ENCODE results near the gene SLC12A2. TPM values are rescaled to one million over a fixed set of nuclear protein-coding genes. Genes with fewer than 3 reads are reported as not detected.

Gene SLC12A2
- total RNA-seq, 1 experiment from 2014 or later, result 85.2 TPM

DNA sequence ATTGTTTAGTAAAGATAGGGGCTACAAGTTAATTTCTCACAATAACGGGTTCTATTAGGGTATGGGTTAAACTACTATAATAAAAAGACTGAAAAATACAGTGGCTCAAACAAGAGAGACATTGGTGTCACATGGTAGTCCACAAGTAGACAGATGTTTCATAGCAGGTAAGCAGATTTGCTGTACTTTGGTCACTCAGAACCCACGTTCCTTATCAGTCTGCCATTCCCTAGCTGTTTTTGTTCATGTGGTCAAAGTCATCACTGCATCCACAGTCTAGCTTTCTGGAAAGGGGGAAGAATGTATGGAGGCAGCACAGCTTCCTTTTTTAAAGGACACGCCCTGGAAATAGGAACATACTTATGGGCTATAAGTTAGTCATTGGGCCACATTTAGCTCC, 73.0 kb downstream of the SLC12A2 start:
- DNase-seq, result peak; percentile 8 to 31
- no peak overlapping the region for H3K27ac Mint-ChIP-seq (ENCODE audit: unreplicated experiment)
- Histone ChIP-seq H3K4me3 (ENCODE audit: low read depth, low read length) (no peak overlapping the region), H3K27me3 (replicated peaks; ENCODE audit: control insufficient read depth, insufficient read depth, low read length) (no peaks in the 10 kb centered on the region), H3K4me1 (peaks cover 19% of the 10 kb centered on the region), H3K36me3 (ENCODE audit: control insufficient read depth, insufficient read depth, low read length) (peaks cover 2% of the 10 kb centered on the region), H3K9me3 (no peaks in the 10 kb centered on the region)
- ChIA-PET POLR2A (no interaction called here), CTCF (interaction anchor here (0.6 to 2.2 kb wide), 5 partner anchors 9 to 561 kb away, joined by 3 to 8 read pairs (median 3); no protein-coding TSS in a partner anchor)
- no peak overlapping the region for H3K4me3 Mint-ChIP-seq (ENCODE audit: unreplicated experiment)
- no TSS peak for BruUV-seq (replicated peaks)
- H3K27me3 Mint-ChIP-seq (ENCODE audit: insufficient read depth, unreplicated experiment), result no peaks in the 10 kb centered on the region
- no peaks in the 10 kb centered on the region for H3K4me1 Mint-ChIP-seq (ENCODE audit: low read depth, unreplicated experiment)
- H3K9me3 Mint-ChIP-seq (ENCODE audit: unreplicated experiment), result no peaks in the 10 kb centered on the region
- TF ChIP-seq CTCF (IDR thresholded peaks at IDR 0.05; ENCODE audit: insufficient read depth in 1 of 2, low read depth in 1 of 2, low read length in 1 of 2, severe bottlenecking in 1 of 2, unreplicated experiment in 1 of 2), result no peak
- peaks cover 54% of the 10 kb centered on the region for H3K36me3 Mint-ChIP-seq (ENCODE audit: insufficient read depth, unreplicated experiment)
- intact Hi-C loops (cut with micrococcal nuclease; ENCODE audit: unreplicated experiment), result loop anchor here (5.0 to 10.0 kb wide), 2 partner anchors 72 to 399 kb away; partner anchors contain the start of gene SLC12A2

- peaks cover 19% of the 10 kb centered on the region for H3K4me1 ChIP-seq
- Mint-ChIP-seq H3K9me3 (ENCODE audit: unreplicated experiment) (no peaks in the 10 kb centered on the region), H3K4me1 (ENCODE audit: low read depth, unreplicated experiment) (no peaks in the 10 kb centered on the region), H3K4me3 (ENCODE audit: unreplicated experiment) (no peak overlapping the region), H3K27me3 (ENCODE audit: insufficient read depth, unreplicated experiment) (no peaks in the 10 kb centered on the region), H3K27ac (ENCODE audit: unreplicated experiment) (no peak overlapping the region), H3K36me3 (ENCODE audit: insufficient read depth, unreplicated experiment) (peaks cover 71% of the 10 kb centered on the region)
- no peak for DNase-seq
- no peaks in the 10 kb centered on the region for H3K27me3 ChIP-seq (replicated peaks; ENCODE audit: control insufficient read depth, insufficient read depth, low read length)
- no peaks in the 10 kb centered on the region for H3K9me3 ChIP-seq
- ChIA-PET POLR2A (no interaction called here), CTCF (no interaction called here)
- no TSS peak for BruUV-seq (replicated peaks)
- H3K36me3 ChIP-seq (ENCODE audit: control insufficient read depth, insufficient read depth, low read length), result no peaks in the 10 kb centered on the region; the same call in none of the 2 replicates
- no peak overlapping the region for H3K4me3 ChIP-seq (ENCODE audit: low read depth, low read length)
- no peak for TF ChIP-seq CTCF (IDR thresholded peaks at IDR 0.05; ENCODE audit: insufficient read depth in 1 of 2, low read depth in 1 of 2, low read length in 1 of 2, severe bottlenecking in 1 of 2, unreplicated experiment in 1 of 2)
- intact Hi-C loops (cut with micrococcal nuclease; ENCODE audit: unreplicated experiment), result loop anchor here (2.0 to 10.0 kb wide), 3 partner anchors 14 to 401 kb away; partner anchors contain the start of gene SLC12A2
These were observed 74.8 kb downstream of the SLC12A2 start for GRCh38 chr5:128158342-128158741.

DNA sequence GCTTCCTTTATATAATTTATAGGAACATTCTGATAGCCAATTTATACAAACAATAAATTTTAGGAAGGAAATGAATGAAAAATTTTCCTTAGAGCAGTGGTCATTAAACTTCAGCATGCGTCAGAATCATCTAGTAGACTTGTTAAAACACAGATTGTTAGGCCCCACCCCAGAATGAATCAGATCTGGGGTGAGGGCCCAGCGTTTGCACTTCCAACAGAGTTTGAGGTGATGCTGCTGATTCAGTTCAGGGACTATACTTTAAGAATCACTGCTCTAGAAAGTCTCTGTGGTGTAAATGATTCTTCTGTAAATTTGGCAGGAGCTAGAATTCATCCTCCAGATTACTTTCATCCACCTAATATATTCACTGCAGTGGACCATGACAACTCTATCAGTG, 80.4 kb downstream of the SLC12A2 start:
- CTCF ChIA-PET, result no interaction called here
- no peak overlapping the region for H3K4me3 Mint-ChIP-seq (ENCODE audit: unreplicated experiment)
- no peaks in the 10 kb centered on the region for H3K4me1 ChIP-seq
- H3K9me3 ChIP-seq, result no peaks in the 10 kb centered on the region
- POLR2A ChIA-PET, result no interaction called here
- TF ChIP-seq CTCF (IDR thresholded peaks at IDR 0.05; ENCODE audit: insufficient read depth in 1 of 2, low read depth in 1 of 2, low read length in 1 of 2, severe bottlenecking in 1 of 2, unreplicated experiment in 1 of 2), result no peak
- H3K27me3 ChIP-seq (replicated peaks; ENCODE audit: control insufficient read depth, insufficient read depth, low read length), result no peaks in the 10 kb centered on the region
- H3K36me3 Mint-ChIP-seq (ENCODE audit: insufficient read depth, unreplicated experiment), result peaks cover 41% of the 10 kb centered on the region
- no peak overlapping the region for H3K27ac Mint-ChIP-seq (ENCODE audit: unreplicated experiment)
- H3K9me3 Mint-ChIP-seq (ENCODE audit: unreplicated experiment), result no peaks in the 10 kb centered on the region
- intact Hi-C loops (cut with micrococcal nuclease; ENCODE audit: unreplicated experiment), result no loop called here
- no peaks in the 10 kb centered on the region for H3K4me1 Mint-ChIP-seq (ENCODE audit: low read depth, unreplicated experiment)
- no TSS peak for BruUV-seq (replicated peaks)
- DNase-seq, result no peak
- H3K36me3 ChIP-seq (ENCODE audit: control insufficient read depth, insufficient read depth, low read length), result no peaks in the 10 kb centered on the region; the same call in 1 of the 2 replicates
- no peak overlapping the region for H3K4me3 ChIP-seq (ENCODE audit: low read depth, low read length)
- H3K27me3 Mint-ChIP-seq (ENCODE audit: insufficient read depth, unreplicated experiment), result no peaks in the 10 kb centered on the region

Data from Caco-2 (cell line).